ENCODE results near the gene PROX2. TPM values are rescaled to one million over a fixed set of nuclear protein-coding genes. Genes with fewer than 3 reads are reported as not detected.

PROX2 gene
- total and polyA plus RNA-seq, 2 donors (not counting 3 experiments of a cell fraction or from before 2014, with no cell fraction given), result 0.01 TPM; not detected in 1

- H3K4me1 ChIP-seq (ENCODE audit: control insufficient read depth, extremely low read depth, insufficient read depth, low read length), result peaks cover 7% of the 10 kb centered on the region
- no peaks in the 10 kb centered on the region for H3K9me1 ChIP-seq (replicated peaks; ENCODE audit: control insufficient read depth, extremely low read depth, insufficient read depth, low read length)
- no peak overlapping the region for H3K27ac ChIP-seq (ENCODE audit: insufficient read depth, low read depth, low read length)
- H3K79me2 ChIP-seq (ENCODE audit: control insufficient read depth, insufficient read depth, low read length), result no peaks in the 10 kb centered on the region
- H4K20me1 ChIP-seq (replicated peaks; ENCODE audit: control insufficient read depth, extremely low read depth, insufficient read depth, low read length), result no peaks in the 10 kb centered on the region
- intact Hi-C loops (cut with micrococcal nuclease) (no loop called here), dilution Hi-C loops (cut with MboI; ENCODE audit: extremely low pct_ligation_motif_present, low sequenced_read_pairs) (no loop called here)
- H3K36me3 ChIP-seq (ENCODE audit: control insufficient read depth in 2 of 2, extremely low read depth in 1 of 2, insufficient read depth in 2 of 2, low read length in 2 of 2), result no peaks in the 10 kb centered on the region
- H3K9me3 ChIP-seq (replicated peaks; ENCODE audit: control insufficient read depth, insufficient read depth, low read length), result no peaks in the 10 kb centered on the region
- TF ChIP-seq GATA2 (IDR thresholded peaks at IDR 0.05; ENCODE audit: insufficient read depth, insufficient read length, low read depth, low read length), result no peak
- no peak for TF ChIP-seq POLR2AphosphoS5 (IDR thresholded peaks at IDR 0.05; ENCODE audit: insufficient read depth, low read depth, low read length)
- TF ChIP-seq JUN (IDR thresholded peaks at IDR 0.05; ENCODE audit: borderline replicate concordance, insufficient read depth, insufficient read length, low read depth), result no peak
- no peak for TF ChIP-seq MYC (IDR thresholded peaks at IDR 0.05; ENCODE audit: low read depth, low read length)
- TF ChIP-seq POLR2A (IDR thresholded peaks at IDR 0.05; ENCODE audit: low read depth, low read length), result no peak
- TF ChIP-seq MAX (IDR thresholded peaks at IDR 0.05; ENCODE audit: insufficient read depth, insufficient read length), result no peak
- no peak for TF ChIP-seq FOS (IDR thresholded peaks at IDR 0.05; ENCODE audit: borderline replicate concordance, insufficient read depth, low read length)
- no peaks in the 10 kb centered on the region for H3K27me3 ChIP-seq (ENCODE audit: control insufficient read depth in 2 of 2, insufficient read depth in 2 of 2, low read length in 2 of 2)
- FAIRE-seq (no peak), DNase-seq (ENCODE audit: low read depth, low spot score) (no peak)
- CTCF ChIA-PET, result interaction anchor here (1.5 to 4.5 kb wide), 3 partner anchors 13 to 171 kb away, joined by 10 to 53 read pairs (median 11); no protein-coding TSS in a partner anchor
- POLR2A ChIA-PET, result no interaction called here
- H2AFZ ChIP-seq (ENCODE audit: low read depth, low read length), result no peak overlapping the region
- no peak overlapping the region for H3K4me3 ChIP-seq (replicated peaks in 1 of 3; ENCODE audit: insufficient read depth in 1 of 3, low read depth in 1 of 3, low read length in 3 of 3)
- BruUV-seq (replicated peaks), result no TSS peak
- no peak overlapping the region for H3K4me2 ChIP-seq (ENCODE audit: insufficient read depth, low read length)
- no peak overlapping the region for H3K9ac ChIP-seq (replicated peaks; ENCODE audit: extremely low read depth, insufficient read depth, low read length)
Observed at GRCh38 chr14:74918380-74918779, 42.4 kb upstream of the PROX2 start.

- peaks cover 6% of the 10 kb centered on the region for H3K4me1 ChIP-seq (ENCODE audit: control insufficient read depth, extremely low read depth, insufficient read depth, low read length)
- H3K79me2 ChIP-seq (ENCODE audit: control insufficient read depth, insufficient read depth, low read length), result no peaks in the 10 kb centered on the region
- no peaks in the 10 kb centered on the region for H3K27me3 ChIP-seq (ENCODE audit: control insufficient read depth in 2 of 2, insufficient read depth in 2 of 2, low read length in 2 of 2)
- no peaks in the 10 kb centered on the region for H3K36me3 ChIP-seq (ENCODE audit: control insufficient read depth in 2 of 2, extremely low read depth in 1 of 2, insufficient read depth in 2 of 2, low read length in 2 of 2)
- no peak overlapping the region for H3K27ac ChIP-seq (ENCODE audit: insufficient read depth, low read depth, low read length)
- no peak overlapping the region for H3K9ac ChIP-seq (replicated peaks; ENCODE audit: extremely low read depth, insufficient read depth, low read length)
- H3K9me3 ChIP-seq (replicated peaks; ENCODE audit: control insufficient read depth, insufficient read depth, low read length), result no peaks in the 10 kb centered on the region
- dilution Hi-C loops (cut with MboI; ENCODE audit: extremely low pct_ligation_motif_present, low sequenced_read_pairs) (no loop called here), intact Hi-C loops (cut with micrococcal nuclease) (no loop called here)
- POLR2A ChIA-PET, result interaction anchor here (0.6 kb wide), 1 partner anchor 175 kb away, joined by 3 read pairs; no protein-coding TSS in a partner anchor
- H3K4me2 ChIP-seq (ENCODE audit: insufficient read depth, low read length), result no peak overlapping the region
- no peak overlapping the region for H2AFZ ChIP-seq (ENCODE audit: low read depth, low read length)
- CTCF ChIA-PET, result interaction anchor here (1.5 to 4.5 kb wide), 4 partner anchors 10 to 172 kb away, joined by 4 to 53 read pairs (median 10); no protein-coding TSS in a partner anchor
- DNase-seq (ENCODE audit: low read depth, low spot score), result no peak
- TF ChIP-seq JUN (IDR thresholded peaks at IDR 0.05; ENCODE audit: borderline replicate concordance, insufficient read depth, insufficient read length, low read depth) (no peak), EZH2 (IDR thresholded peaks at IDR 0.05; ENCODE audit: borderline replicate concordance, low read depth, low read length, severe bottlenecking) (no peak), MAX (IDR thresholded peaks at IDR 0.05; ENCODE audit: insufficient read depth, insufficient read length) (no peak), POLR2A (IDR thresholded peaks at IDR 0.05; ENCODE audit: low read depth, low read length) (no peak), FOS (IDR thresholded peaks at IDR 0.05; ENCODE audit: borderline replicate concordance, insufficient read depth, low read length) (no peak), POLR2AphosphoS5 (IDR thresholded peaks at IDR 0.05; ENCODE audit: insufficient read depth, low read depth, low read length) (no peak), CTCF (IDR thresholded peaks at IDR 0.05; ENCODE audit: extremely low read depth in 1 of 2, insufficient read depth in 1 of 2, low read depth in 1 of 2, low read length in 2 of 2) (no peak), GATA2 (IDR thresholded peaks at IDR 0.05; ENCODE audit: insufficient read depth, insufficient read length, low read depth, low read length) (no peak), MYC (IDR thresholded peaks at IDR 0.05; ENCODE audit: low read depth, low read length) (no peak)
- no peak for FAIRE-seq
- H3K9me1 ChIP-seq (replicated peaks; ENCODE audit: control insufficient read depth, extremely low read depth, insufficient read depth, low read length), result no peaks in the 10 kb centered on the region
- BruUV-seq (replicated peaks), result no TSS peak
- no peak overlapping the region for H3K4me3 ChIP-seq (replicated peaks in 1 of 3; ENCODE audit: insufficient read depth in 1 of 3, low read depth in 1 of 3, low read length in 3 of 3)
- H4K20me1 ChIP-seq (replicated peaks; ENCODE audit: control insufficient read depth, extremely low read depth, insufficient read depth, low read length), result no peaks in the 10 kb centered on the region
Observed at GRCh38 chr14:74917646-74918081, 41.7 kb upstream of the PROX2 start.
